ENCODE measurements around the gene BACE1-AS.

GRCh38 chr11:117258576-117258975 lies 32.6 kb upstream of the BACE1-AS start:
- TF ChIP-seq, protein P1, sequence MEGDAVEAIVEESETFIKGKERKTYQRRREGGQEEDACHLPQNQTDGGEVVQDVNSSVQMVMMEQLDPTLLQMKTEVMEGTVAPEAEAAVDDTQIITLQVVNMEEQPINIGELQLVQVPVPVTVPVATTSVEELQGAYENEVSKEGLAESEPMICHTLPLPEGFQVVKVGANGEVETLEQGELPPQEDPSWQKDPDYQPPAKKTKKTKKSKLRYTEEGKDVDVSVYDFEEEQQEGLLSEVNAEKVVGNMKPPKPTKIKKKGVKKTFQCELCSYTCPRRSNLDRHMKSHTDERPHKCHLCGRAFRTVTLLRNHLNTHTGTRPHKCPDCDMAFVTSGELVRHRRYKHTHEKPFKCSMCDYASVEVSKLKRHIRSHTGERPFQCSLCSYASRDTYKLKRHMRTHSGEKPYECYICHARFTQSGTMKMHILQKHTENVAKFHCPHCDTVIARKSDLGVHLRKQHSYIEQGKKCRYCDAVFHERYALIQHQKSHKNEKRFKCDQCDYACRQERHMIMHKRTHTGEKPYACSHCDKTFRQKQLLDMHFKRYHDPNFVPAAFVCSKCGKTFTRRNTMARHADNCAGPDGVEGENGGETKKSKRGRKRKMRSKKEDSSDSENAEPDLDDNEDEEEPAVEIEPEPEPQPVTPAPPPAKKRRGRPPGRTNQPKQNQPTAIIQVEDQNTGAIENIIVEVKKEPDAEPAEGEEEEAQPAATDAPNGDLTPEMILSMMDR (conservative IDR thresholded peaks at IDR 0.05; ENCODE audit: low read depth, low read length): no peak
- TF ChIP-seq EZH2phosphoT487 (IDR thresholded peaks at IDR 0.05; ENCODE audit: borderline replicate concordance, low read length): no peak
